K562 (cell line): Measurements from ENCODE around the gene ICAM2. TPM values are rescaled to one million over a fixed set of nuclear protein-coding genes. Genes with fewer than 3 reads are reported as not detected.

Experiments used
- DACH1 ChIP-seq: fragments of 450-650 bp; IDR thresholded peaks from 2 replicates; pipeline ENCODE4 v1.6.1; 2018; ENCODE audit not compliant: partially characterized antibody
- DNMT1 ChIP-seq: fragments of 450-650 bp; IDR thresholded peaks from 2 replicates; pipeline ENCODE4 v1.6.1; 2016; ENCODE audit warnings: antibody characterized with exemption, mild to moderate bottlenecking
- EP300 ChIP-seq: IDR thresholded peaks from 2 replicates; pipeline ENCODE4 v1.6.1; 2012; ENCODE audit warnings: low read length, improper control_type of control experiment
- FUS ChIP-seq: fragments of 200-400 bp; formaldehyde crosslinking; optimal IDR thresholded peaks from 2 replicates; pipeline ENCODE3; 2017; ENCODE audit warnings: low read depth, low read length
- NFIC ChIP-seq: fragments of 450-650 bp; IDR thresholded peaks from 2 replicates; pipeline ENCODE4 v1.6.1; 2017; ENCODE audit warnings: mild to moderate bottlenecking, inconsistent platforms
- SMAD2 ChIP-seq: fragments of 150-350 bp; IDR thresholded peaks from 2 replicates; pipeline ENCODE4 v1.6.1; 2014; ENCODE audit warnings: low read depth, mild to moderate bottlenecking, low read length
- TEAD2 ChIP-seq: fragments of 450-650 bp; IDR thresholded peaks from 2 replicates; pipeline ENCODE4 v1.6.1; 2016; ENCODE audit warnings: missing genetic modification characterization, control low read depth, missing compliant biosample characterization
- ZNF431 ChIP-seq: sonication (generic); formaldehyde crosslinking; IDR thresholded peaks from 2 replicates; pipeline ENCODE4 v1.8.0; 2022; ENCODE audit warnings: mild to moderate bottlenecking, missing genetic modification reagents
- polyA plus RNA-seq, 8 experiments: library from polyadenylated mRNA; depleted of rRNA in 4 of 8; stranded (reverse) in 5 of 8; unstranded in 3 of 8; fragments of >200 nt; fragmentation: Nextera tagmentation in 2 of 8; fragmentation: Illumina TruSeq in 1 of 8; extraction: Ambion mirVana in 2 of 8; extraction: Trizol in 1 of 8; gene quantifications; 2 replicates each; pipeline versions ENCODE4 v1.2.1 to v1.2.3, GENCODE V29; 2011 to 2014; ENCODE audit warnings: inconsistent platforms in 1 of 8, missing spikeins in 1 of 8
- total RNA-seq, 7 experiments: library from RNA; depleted of rRNA in 6 of 7; stranded (reverse); fragments of >200 nt in 6 of 7; fragmentation: Illumina TruSeq in 2 of 7; extraction: Trizol in 2 of 7; gene quantifications; 2 replicates each; pipeline versions ENCODE4 v1.2.1 to v1.2.3, GENCODE V29; 2011 to 2021; ENCODE audit warnings: low replicate concordance in 1 of 7
- TF ChIP-seq, protein P1 (sequence below), 2 experiments: fragments of 450-650 bp; formaldehyde crosslinking in 1 of 2; IDR thresholded peaks; 2 replicates each; pipeline versions ENCODE4 v1.4.0 to v1.6.1; 2014 to 2020; ENCODE audit warnings: mild to moderate bottlenecking in 2 of 2, borderline replicate concordance in 1 of 2, low read depth in 1 of 2
- TF ChIP-seq, protein P2 (sequence below), 2 experiments: IDR thresholded peaks; 2 replicates each; pipeline ENCODE4 v1.6.1; 2011; ENCODE audit warnings: borderline replicate concordance in 1 of 2, control low read depth in 1 of 2, low read depth in 1 of 2, low read length in 1 of 2, mild to moderate bottlenecking in 1 of 2, mixed read lengths in 1 of 2, moderate library complexity in 1 of 2; ENCODE audit not compliant: insufficient read depth in 1 of 2, insufficient read length in 1 of 2, poor library complexity in 1 of 2, severe bottlenecking in 1 of 2; ENCODE audit errors: extremely low read depth in 1 of 2
- TF ChIP-seq, protein P3 (sequence below): fragments of 250-450 bp; sonication (Bioruptor Pico); IDR thresholded peaks from 2 replicates; pipeline ENCODE4 v1.4.0; 2020; ENCODE audit warnings: mild to moderate bottlenecking, moderate library complexity
- TF ChIP-seq, protein P4 (sequence below): fragments of 450-650 bp; formaldehyde crosslinking; IDR thresholded peaks from 2 replicates; pipeline ENCODE4 v1.4.0; 2020; ENCODE audit warnings: mild to moderate bottlenecking, moderate library complexity

The ICAM2 gene
- total and polyA plus RNA-seq, 9 of the 15 experiments (the other 6 are each of a cell fraction or from before 2014, with no cell fraction given) = 37.9 to 89.4 (median 60.6) TPM

DNA sequence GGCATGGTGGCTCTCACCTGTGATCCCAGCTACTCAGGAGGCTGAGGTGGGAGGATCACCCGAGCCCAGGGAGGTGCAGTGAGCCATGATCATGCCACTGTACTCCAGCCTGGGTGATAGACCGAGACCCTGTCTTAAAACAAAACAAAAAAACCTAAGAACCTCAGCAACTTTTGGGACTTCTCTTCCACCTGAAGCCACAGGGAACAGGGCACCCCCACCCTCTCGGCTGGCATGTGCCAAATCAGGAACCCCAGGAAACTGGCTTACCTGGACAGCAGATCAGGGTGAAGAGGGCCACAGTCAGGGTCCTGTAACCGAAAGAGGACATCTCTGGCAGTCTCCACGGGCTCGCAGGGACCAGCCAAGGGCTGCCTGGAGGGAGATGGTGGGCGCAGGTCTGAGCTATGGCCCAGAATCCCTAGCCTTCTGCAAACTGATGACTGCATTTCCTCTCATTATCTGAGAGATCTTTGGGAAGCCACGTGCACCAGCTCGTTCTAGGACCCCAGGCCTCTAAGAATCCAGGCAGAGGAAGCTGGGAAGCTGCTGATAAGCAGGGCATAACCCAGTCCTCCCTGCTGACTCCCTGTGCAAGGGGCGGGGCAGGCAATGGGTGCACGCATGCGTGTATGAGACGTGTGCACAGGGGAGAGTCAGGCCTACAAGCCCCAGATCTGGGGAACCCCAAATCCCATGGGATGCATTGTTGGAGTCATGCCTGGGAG, 13.9 kb downstream of the ICAM2 start (continued):
- TF ChIP-seq, protein P1, sequence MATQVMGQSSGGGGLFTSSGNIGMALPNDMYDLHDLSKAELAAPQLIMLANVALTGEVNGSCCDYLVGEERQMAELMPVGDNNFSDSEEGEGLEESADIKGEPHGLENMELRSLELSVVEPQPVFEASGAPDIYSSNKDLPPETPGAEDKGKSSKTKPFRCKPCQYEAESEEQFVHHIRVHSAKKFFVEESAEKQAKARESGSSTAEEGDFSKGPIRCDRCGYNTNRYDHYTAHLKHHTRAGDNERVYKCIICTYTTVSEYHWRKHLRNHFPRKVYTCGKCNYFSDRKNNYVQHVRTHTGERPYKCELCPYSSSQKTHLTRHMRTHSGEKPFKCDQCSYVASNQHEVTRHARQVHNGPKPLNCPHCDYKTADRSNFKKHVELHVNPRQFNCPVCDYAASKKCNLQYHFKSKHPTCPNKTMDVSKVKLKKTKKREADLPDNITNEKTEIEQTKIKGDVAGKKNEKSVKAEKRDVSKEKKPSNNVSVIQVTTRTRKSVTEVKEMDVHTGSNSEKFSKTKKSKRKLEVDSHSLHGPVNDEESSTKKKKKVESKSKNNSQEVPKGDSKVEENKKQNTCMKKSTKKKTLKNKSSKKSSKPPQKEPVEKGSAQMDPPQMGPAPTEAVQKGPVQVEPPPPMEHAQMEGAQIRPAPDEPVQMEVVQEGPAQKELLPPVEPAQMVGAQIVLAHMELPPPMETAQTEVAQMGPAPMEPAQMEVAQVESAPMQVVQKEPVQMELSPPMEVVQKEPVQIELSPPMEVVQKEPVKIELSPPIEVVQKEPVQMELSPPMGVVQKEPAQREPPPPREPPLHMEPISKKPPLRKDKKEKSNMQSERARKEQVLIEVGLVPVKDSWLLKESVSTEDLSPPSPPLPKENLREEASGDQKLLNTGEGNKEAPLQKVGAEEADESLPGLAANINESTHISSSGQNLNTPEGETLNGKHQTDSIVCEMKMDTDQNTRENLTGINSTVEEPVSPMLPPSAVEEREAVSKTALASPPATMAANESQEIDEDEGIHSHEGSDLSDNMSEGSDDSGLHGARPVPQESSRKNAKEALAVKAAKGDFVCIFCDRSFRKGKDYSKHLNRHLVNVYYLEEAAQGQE (IDR thresholded peaks at IDR 0.05; ENCODE audit: borderline replicate concordance) = no peak
- TF ChIP-seq, protein P1 (CRISPR knock-in tag; IDR thresholded peaks at IDR 0.05; ENCODE audit: low read depth) = no peak
- TF ChIP-seq, protein P2, sequence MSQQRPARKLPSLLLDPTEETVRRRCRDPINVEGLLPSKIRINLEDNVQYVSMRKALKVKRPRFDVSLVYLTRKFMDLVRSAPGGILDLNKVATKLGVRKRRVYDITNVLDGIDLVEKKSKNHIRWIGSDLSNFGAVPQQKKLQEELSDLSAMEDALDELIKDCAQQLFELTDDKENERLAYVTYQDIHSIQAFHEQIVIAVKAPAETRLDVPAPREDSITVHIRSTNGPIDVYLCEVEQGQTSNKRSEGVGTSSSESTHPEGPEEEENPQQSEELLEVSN (IDR thresholded peaks at IDR 0.05; ENCODE audit: borderline replicate concordance in 1 of 2, extremely low read depth in 1 of 2, insufficient read depth in 1 of 2, insufficient read length in 1 of 2, low read depth in 1 of 2, low read length in 1 of 2, poor library complexity in 1 of 2, severe bottlenecking in 1 of 2) = peak; percentile 55 to 76
- TF ChIP-seq NFIC (peak; percentile 62), SMAD2 (no peak), EP300 (peak; percentile 89), FUS (no peak), ZNF431 (CRISPR knock-in tag) (no peak), TEAD2 (tag) (no peak), DNMT1 (no peak), DACH1 (no peak)
- TF ChIP-seq, protein P3, sequence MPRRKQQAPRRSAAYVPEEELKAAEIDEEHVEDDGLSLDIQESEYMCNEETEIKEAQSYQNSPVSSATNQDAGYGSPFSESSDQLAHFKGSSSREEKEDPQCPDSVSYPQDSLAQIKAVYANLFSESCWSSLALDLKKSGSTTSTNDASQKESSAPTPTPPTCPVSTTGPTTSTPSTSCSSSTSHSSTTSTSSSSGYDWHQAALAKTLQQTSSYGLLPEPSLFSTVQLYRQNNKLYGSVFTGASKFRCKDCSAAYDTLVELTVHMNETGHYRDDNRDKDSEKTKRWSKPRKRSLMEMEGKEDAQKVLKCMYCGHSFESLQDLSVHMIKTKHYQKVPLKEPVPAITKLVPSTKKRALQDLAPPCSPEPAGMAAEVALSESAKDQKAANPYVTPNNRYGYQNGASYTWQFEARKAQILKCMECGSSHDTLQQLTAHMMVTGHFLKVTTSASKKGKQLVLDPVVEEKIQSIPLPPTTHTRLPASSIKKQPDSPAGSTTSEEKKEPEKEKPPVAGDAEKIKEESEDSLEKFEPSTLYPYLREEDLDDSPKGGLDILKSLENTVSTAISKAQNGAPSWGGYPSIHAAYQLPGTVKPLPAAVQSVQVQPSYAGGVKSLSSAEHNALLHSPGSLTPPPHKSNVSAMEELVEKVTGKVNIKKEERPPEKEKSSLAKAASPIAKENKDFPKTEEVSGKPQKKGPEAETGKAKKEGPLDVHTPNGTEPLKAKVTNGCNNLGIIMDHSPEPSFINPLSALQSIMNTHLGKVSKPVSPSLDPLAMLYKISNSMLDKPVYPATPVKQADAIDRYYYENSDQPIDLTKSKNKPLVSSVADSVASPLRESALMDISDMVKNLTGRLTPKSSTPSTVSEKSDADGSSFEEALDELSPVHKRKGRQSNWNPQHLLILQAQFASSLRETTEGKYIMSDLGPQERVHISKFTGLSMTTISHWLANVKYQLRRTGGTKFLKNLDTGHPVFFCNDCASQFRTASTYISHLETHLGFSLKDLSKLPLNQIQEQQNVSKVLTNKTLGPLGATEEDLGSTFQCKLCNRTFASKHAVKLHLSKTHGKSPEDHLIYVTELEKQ (CRISPR knock-in tag) = no peak
- TF ChIP-seq, protein P4, sequence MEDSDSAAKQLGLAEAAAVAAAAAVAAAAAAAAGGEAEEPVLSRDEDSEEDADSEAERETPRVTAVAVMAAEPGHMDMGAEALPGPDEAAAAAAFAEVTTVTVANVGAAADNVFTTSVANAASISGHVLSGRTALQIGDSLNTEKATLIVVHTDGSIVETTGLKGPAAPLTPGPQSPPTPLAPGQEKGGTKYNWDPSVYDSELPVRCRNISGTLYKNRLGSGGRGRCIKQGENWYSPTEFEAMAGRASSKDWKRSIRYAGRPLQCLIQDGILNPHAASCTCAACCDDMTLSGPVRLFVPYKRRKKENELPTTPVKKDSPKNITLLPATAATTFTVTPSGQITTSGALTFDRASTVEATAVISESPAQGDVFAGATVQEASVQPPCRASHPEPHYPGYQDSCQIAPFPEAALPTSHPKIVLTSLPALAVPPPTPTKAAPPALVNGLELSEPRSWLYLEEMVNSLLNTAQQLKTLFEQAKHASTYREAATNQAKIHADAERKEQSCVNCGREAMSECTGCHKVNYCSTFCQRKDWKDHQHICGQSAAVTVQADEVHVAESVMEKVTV = no peak
